ENCODE data around the gene MCC.

GRCh38 chr5:113163328-113163727 is 324.9 kb downstream of the MCC start:
- TF ChIP-seq, protein P1, sequence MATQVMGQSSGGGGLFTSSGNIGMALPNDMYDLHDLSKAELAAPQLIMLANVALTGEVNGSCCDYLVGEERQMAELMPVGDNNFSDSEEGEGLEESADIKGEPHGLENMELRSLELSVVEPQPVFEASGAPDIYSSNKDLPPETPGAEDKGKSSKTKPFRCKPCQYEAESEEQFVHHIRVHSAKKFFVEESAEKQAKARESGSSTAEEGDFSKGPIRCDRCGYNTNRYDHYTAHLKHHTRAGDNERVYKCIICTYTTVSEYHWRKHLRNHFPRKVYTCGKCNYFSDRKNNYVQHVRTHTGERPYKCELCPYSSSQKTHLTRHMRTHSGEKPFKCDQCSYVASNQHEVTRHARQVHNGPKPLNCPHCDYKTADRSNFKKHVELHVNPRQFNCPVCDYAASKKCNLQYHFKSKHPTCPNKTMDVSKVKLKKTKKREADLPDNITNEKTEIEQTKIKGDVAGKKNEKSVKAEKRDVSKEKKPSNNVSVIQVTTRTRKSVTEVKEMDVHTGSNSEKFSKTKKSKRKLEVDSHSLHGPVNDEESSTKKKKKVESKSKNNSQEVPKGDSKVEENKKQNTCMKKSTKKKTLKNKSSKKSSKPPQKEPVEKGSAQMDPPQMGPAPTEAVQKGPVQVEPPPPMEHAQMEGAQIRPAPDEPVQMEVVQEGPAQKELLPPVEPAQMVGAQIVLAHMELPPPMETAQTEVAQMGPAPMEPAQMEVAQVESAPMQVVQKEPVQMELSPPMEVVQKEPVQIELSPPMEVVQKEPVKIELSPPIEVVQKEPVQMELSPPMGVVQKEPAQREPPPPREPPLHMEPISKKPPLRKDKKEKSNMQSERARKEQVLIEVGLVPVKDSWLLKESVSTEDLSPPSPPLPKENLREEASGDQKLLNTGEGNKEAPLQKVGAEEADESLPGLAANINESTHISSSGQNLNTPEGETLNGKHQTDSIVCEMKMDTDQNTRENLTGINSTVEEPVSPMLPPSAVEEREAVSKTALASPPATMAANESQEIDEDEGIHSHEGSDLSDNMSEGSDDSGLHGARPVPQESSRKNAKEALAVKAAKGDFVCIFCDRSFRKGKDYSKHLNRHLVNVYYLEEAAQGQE (IDR thresholded peaks at IDR 0.05; ENCODE audit: insufficient read depth in 1 of 2, low read depth in 2 of 2, low read length in 2 of 2) = no peak
- TF ChIP-seq POLR2AphosphoS5 (IDR thresholded peaks at IDR 0.05; ENCODE audit: low read depth, low read length) = no peak
- TF ChIP-seq TAF1 (IDR thresholded peaks at IDR 0.05; ENCODE audit: borderline replicate concordance, insufficient read depth, low read length) = no peak
